C1 segment of cervical spinal cord (tissue), 14 donors: ENCODE measurements around the gene FAM241A.
"Not testable (repeated sequence)": the region's sequence is repeated elsewhere in the genome, so short reads cannot be mapped to it uniquely, and the experiment has no call there.

Experiments
- DNase-seq, 14 donors: peaks; one replicate each; lab custom pipeline; 2025; lab: John Stamatoyannopoulos, UW

The FAM241A gene

DNA sequence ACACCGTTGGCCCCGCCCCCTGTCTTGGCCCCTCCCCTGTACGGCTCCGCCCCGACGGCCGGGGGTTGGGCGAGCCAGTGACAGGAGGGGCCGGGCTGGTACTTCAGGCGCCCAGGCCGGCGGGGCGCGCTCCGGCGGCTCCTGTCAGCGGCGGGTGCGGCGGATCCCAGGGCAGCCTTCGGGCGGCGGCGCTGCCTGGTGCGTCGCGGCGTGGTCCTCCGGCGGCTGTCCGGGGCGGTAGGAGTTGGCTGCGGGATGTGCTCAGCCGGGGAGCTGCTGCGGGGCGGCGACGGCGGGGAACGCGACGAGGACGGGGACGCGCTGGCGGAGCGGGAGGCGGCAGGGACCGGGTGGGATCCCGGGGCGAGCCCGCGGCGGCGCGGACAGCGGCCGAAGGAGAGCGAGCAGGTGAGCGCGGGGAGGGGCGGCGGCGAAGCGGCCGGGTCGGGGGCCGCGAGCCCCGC is at the start of gene FAM241A:
Gene FAM241A (plus strand): TSS at position 129 of the 464 bp plus-strand sequence. CDS start 127 bp downstream, at position 256.
- peak in 13 of 14 donors; percentile 47 to 86 (median 72) for DNase-seq

DNA sequence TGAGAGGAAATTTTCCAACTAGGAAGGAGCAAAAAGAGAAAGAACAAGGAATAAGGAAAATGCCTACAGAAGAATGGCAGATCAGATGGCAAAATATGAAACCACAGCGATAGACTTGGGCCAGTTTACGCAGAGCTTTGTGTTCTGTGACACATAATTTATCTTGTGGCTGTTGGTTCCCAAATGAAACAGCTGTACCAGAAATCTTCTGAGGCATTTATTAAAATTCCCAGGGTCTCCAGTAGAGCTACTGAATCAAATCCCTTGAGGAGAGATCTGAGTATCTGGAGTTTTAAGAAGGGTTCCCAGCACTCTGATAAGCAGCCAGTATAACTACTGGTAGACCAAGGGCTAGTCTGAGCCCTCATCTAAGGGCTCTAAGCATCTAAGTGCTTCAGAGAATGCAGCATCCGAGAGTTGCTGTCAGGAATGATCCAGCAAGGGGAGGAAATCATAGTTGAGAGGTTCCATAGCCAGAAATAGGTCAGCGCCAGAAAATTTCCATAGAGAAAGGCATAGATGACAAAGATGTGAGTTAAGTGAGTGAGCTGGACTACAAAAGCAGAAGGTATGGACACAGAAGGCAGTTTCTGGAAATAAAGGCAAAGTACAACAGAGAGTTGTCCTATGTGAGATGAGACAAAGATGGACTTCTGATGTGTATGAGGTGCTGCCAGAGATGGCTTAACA is 46.3 kb upstream of the FAM241A start:
- no peak for DNase-seq

DNA sequence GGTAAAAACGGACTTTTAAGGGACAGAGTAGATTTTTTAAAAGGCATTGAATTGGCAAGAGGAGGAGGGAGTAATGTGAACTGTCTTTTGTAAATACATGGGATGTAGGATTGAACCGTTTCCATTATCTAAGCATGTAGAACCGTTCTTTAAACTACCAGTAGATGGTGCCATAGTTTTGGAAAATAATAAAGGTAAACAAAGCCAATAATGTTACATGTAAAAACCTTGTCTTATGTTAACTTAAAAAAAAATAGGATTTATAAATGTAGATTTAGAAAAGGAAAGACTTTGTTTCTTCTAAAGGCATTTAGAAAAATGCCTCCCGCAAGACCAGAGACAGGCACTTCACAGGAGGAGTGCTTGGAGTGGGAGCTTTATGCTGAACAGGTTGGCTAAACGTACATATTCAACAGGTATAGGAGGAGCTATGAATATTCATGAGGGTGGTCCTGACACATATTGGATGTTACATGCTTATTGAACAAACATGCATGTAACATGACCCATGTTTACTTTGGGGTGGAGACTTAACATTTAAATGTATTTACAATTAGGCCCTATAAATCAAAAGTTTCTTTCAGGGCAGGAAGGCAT is 45.5 kb upstream of the FAM241A start:
- no peak for DNase-seq

DNA sequence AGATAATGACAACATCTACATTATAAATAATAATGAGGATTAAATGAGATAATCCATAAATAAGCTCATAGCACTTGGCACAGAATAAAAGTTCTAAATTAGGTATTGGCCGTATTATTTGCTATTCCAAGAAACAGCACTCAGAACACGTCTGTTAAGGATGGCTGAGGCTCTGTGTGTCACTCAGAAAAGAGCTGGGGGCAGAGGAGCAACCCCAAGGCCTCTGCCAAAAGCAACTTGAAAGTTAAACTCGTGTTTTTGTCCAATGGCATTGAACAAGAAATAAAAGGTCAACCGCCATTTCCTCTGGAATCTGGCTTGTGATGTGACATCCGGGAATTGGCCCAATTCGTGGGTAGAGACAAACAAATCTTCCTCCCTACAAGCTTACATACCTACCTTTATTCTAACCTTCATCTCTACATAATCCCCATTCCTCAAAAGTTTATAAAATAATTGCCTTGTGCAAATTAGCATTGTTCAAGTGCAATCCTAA is 42.3 kb upstream of the FAM241A start:
- no peak for DNase-seq

DNA sequence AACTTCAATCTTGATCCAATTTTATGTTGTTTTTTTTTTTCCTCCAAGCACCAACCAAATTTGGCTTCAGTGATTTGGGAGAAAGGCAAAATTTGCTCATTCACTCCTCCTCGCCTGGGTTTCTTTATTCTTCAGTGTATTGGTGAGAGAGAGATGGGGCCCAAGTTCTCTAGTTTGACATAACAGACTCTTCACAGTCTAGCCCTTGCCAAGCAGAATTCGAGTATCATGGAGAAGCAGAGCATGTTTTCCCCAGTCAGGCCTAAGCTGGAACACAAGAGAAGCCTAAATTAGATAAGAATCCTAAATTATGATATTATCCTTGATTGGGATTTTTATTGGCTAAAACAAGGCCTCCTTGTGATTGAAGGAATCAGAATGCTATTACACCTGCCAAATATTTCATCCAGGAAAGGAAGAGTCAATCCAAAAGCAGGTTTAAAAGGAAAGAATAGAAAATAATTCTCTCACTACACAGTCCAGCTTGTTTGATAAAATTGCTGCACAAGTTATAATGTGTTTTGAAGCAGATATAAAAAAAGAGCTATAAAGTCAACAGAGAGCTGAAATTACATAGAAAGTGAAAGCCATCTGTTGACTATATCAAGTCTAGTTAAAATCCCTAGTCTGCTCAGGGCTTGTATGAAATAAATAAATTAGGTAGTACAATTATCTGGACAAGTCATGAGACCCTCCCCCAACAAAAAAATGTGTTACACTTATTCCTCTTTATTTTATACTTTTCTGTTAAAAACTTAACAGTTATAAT is 39.9 kb upstream of the FAM241A start:
- DNase-seq = no peak

DNA sequence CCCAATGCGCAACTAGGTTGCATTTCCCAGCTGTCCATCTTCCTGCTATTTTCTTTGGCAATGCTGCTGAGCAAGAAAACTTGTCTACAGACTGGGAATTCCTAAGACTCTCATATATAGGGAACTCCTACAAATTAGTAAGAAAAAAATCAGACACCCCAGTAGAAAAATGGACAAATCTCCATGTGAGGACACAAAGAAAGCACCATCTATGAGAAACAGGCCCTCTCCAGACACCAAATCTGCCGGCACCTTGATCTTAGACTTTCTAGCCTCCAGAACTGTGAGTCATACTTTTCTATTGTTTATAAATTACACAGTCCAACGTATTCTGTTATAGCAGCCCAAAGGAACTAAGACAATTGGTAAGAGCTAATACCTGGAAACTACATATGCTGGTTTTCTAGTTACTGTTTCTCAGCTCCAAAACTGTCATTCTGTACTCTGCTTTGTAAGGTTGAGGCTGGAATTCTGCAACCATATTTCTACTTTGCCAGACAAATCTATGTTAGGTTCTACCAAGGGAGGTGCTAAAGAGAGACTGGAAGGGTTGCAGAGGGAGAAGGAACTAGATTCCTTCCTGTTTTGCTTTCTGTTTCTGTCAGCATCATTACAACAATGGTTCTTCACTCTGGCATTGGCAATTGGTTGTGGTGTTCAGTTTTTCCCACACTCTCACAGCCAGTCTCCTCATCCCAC is 35.7 kb upstream of the FAM241A start:
- DNase-seq = no peak

DNA sequence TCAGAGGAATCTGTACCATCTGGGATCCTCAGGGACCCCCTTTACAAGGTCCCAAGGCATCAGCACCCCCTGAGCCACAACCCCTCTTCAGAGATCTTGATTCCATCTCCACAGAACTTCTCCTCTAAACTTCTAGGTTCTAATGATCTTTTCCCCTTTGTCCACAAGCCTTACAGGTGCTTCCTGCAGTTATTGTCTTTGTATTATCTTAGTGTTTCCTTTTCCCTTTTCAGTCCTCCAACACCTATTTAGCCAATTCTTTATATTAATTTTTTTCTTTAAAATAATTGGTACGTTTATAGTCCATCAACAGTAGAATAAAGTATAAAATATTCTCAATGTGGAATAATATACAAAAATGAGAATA is 35.2 kb upstream of the FAM241A start:
- DNase-seq = no peak

DNA sequence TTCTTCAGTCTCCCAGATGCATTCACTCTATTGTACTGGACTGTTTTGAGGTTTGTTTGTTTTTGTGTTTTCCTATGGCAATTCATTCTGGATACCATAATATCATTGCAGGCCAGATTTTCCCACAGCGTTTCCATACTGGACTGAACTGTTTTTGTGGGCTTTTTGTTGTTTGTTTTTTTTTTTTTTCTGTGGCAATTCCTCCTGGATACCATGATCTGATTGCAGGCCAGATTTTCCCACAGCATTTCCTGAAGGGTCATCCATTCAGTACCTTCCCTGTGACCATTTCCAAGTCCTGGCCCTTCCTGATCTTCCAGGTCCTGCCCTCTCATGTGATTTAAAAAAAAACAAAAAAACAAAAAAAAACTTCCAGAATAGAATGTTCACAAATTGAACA is 33.9 kb upstream of the FAM241A start:
- no peak for DNase-seq

DNA sequence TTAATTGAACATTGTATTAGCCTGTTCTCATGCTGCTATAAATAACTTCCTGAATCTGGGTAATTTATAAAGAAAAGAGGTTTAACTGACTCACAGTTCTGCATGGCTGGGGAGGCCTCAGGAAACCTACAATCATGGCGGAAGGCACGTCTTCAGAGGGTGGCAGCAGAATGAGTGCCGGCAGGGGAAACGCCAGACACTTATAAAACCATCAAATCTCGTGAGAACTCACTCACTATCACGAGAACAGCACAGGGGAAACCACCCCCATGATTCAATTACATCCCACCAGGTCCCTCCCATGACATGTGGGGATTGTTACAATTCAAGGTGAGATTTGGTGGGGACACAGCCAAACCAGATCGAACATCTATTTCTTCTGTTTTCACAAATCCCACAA is 33.2 kb upstream of the FAM241A start:
- DNase-seq = not testable (repeated sequence)

DNA sequence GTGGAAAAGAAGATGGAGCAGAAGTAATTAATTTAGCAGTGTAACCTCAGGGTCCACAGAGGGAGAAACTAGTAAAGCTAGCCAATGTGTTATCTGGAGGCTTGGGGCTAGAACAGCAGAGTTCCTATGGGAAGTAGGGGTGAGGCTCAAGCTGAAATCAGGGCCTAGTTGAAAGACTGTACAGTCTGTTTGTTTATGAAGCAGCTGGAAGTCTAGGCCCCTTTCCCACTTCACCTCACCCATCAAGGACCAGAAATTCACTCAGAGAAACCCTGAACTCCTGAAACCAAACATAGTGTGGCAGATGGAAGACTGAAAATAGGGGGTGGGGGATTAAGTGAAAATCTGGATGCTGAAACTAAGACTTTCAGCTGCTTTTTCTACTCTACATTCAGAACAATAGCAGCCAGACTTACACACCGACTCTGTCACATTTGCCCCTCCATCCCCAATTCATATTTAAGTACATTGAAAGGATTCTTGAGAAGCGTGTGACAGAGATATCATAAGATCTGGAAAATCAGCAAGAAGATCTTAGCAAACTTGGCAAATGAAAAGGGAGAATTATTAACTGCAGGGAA is 32.6 kb upstream of the FAM241A start:
- no peak for DNase-seq

DNA sequence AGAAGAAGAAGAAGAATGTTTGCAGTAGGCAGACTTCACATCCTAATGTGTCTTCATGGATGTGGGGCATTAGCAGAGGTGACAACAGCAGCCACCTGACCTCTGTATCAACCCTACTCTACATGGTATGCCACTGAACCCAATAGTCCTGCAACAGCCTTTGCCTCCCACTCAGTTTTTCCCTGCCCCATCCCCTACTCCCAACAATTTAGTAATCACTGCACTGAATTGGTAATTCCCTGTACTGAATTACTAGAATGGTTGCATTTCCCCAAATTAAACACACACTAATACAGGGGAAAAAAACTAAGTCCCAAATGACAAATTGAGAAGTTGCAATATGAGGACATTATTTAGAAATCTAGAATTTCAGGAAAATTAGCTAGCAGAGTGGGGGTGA is 31.4 kb upstream of the FAM241A start:
- no peak for DNase-seq

DNA sequence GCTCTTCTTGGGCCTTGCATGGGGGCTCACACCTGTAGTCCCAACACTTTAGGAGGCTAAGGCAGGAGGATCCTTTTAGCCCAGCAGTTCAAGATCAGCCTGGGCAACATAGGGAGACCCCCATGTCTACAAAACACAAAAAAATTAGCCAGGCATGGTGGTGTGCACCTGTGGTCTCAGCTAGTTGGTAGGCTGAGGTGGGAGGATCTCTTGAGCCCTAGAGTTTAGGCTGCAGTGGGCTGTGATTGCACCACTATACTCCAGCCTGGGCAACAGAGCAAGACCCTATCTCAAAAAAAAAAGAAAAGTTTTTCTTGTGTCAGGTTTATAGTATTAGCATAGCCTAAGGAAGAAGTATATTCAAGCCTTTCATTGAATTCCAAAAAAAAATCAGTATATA is 30.8 kb upstream of the FAM241A start:
- DNase-seq = no peak

DNA sequence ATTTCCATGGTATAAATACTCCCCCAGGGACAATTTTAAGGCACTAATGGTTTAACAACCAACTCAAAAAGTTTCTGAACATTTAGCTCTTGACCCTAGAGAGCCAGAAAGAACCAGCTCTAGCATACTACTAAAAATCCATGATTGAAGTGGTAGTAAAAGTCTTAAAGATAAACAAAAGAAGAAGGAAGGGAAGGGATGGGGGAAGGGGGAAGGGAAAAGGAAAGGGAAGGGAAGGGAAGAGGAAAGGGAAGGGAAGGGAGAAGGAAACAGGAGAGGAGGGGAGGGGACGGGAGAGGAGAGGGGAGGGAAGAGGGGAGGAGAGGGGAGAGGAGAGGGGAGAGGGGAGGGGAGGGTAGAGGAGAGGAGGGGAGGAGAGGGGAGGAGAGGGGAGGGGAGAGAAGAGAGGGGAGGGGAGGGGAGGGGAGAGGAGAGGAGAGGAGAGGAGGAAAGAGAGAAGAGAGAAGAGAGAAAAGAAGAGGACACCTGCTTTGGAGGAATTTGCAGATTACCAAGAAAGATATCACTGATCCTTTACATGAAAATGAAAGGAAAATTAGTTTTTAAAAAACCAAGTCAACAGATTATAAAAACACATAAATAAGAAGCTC is 26.4 kb upstream of the FAM241A start:
- DNase-seq = no peak

DNA sequence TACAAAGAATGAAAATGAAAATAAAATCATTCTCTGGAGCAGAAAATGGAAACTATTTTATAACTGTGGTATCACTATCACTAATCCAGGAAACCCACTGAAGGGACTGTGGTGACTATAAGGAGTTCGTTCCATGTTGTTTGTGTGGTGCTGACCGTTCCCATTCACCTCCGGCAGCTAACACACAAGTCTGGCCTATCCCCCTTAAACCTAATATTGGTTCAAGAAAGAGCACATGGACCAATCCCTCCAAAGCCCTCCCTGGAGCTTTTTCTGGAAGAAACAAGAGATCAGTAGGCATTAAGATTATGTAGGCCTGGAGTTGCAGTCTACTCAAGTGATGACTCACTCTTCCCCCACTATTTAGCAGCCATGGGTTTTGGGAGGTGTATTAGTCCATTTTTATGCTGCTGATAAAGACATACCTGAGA is 25.9 kb upstream of the FAM241A start:
- no peak for DNase-seq

DNA sequence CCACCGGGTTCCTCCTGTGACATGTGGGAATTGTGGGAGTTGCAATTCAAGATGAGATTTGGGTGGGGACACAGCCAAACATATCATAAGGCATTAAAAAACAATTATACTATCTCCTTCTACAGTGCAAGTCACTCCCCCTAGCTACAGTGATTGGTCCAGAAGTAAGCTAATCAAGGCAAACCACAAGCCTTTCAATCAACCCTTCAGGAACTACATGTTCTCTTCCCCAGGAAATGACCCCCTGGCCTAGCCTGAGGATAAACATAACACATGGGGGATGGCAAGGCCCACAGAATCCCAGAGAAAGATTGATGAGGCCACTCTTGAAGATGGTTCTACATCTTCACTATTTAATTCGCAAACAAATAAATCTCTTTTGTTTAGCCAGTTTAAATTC is 25.2 kb upstream of the FAM241A start:
- DNase-seq = no peak

DNA sequence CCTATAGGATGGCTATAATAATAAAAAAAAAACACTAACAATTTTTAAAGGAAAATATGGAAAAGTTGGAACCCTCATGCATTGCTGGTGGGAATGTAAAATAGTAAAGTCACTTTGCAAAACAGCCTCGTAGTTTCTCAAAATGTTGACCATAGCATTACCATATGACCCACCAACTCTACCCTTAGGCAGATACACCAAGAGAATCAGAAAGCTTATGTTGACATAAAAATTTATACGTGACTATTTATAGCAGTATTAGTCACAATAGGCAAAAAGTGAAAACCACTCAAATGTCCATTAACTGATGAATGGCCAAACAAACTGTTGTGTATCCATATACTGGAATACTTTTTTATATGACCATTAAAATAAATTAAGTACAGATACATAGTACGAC is 19.8 kb upstream of the FAM241A start:
- DNase-seq = no peak

DNA sequence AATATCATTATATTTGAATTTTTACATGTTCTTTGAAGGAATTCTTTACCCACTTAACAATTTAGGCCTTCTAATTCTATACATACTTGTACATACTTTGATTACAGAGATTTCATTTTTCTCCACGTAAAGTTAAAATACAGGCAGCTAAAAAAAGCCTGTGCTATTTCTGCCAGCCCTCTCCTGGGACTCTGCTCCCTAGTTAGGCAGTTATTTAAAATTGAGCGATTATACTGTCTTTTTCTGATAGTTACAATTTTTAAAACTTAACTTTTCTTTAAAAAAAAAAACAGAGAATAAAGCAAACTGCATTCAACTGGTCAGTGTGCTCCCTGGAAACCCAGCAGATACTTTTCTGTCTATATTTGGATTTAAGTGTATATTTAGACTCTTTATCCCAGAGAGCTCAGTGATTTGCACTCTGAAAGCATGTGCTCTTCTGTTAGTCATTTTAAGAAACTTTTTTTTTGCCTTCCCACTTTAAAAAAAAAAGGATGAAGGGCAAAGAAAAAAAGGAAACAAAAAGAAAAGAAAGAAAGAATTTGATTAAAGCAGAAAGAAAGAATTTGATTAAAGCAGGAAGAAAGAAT is 18.1 kb upstream of the FAM241A start:
- no peak for DNase-seq

DNA sequence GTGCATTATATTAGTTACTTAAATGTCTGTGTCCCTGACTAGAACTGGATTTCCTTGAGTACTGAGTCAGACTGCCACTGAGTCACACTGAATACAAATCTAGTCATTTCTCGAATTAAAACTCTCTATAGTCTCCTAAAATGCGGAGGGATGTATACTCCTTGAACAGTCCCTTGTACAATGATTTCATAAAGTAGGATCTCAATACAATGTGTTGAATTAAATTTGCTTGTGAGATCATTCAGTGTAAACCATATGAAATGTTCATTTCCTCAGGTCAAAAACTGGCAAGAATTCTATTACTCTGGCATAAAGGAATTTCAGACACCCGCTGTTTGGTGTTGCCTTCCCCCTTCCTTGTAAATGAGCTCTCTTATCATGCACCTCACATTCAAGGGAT is 17.5 kb upstream of the FAM241A start:
- no peak for DNase-seq

DNA sequence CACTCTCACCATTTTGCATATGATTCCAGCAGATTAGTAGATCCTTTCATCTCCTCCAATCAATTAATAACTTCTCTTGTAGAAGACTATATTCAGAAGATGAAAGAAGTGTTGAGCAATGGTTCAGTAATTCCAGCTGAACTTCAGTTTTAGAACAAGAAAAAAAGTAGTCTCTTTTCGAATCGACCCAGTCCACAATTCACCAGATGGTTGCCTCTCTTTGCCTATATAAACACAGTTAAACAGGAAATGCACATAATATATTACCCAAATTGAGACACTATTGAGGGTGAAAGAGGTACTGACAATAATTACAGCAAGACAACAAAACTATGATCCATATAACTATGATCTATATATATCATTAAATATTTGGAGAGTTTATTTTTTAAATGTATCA is 16.8 kb upstream of the FAM241A start:
- no peak for DNase-seq

DNA sequence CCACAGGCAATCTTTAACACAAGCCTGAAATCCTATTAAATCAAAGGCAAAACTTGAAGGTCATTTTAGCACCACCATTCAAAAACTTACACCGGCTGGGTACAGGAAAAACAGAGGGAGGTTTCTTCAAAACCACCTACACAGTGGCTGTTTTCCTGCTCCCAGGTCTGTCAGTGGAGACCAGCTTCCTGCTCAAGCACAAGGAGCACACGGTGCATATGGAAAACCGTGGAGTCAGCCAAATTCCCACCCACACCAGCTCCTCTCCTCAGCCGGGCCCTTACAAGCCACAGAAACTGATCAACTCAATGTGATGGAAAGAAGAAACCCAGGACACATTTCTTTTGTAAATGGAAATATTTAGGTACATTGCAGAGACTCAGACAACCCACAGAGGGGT is 14.3 kb upstream of the FAM241A start:
- DNase-seq = no peak

DNA sequence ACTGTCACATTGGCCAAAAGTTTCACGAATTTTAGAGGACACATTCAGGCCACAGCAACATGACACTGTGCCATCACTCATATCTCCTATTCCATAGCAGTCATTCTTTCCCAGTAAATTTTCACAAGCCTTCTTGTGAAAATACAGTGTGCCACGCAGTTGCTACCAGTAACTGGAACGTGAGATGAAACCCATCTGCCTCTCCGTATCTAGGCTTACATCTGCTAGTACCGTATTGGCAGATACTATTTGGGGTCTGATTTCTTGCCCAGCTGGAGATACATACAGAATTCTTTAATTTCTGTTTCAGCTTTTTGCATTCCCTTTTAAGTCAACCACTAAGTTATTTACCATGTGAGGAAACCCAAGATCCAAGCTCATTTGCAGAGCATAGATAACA is 8.7 kb upstream of the FAM241A start:
- DNase-seq = no peak
